HG03558 (cell line): Measurements from ENCODE around the gene CCNL2.
A peak's percentile ranks its signal among the peaks of the same experiment; 100 is the strongest.
"Not testable (repeated sequence)": the region's sequence is repeated elsewhere in the genome, so short reads cannot be mapped to it uniquely, and the experiment has no call there.

Source experiments
- ATAC-seq: cut with Tn5 transposase; IDR thresholded peaks from one replicate; pipeline ENCODE4 v1.9.1; 2021; ENCODE audit warnings: moderate number of reproducible peaks; ENCODE audit not compliant: unreplicated experiment; ENCODE audit errors: extremely low read depth

Gene CCNL2

DNA sequence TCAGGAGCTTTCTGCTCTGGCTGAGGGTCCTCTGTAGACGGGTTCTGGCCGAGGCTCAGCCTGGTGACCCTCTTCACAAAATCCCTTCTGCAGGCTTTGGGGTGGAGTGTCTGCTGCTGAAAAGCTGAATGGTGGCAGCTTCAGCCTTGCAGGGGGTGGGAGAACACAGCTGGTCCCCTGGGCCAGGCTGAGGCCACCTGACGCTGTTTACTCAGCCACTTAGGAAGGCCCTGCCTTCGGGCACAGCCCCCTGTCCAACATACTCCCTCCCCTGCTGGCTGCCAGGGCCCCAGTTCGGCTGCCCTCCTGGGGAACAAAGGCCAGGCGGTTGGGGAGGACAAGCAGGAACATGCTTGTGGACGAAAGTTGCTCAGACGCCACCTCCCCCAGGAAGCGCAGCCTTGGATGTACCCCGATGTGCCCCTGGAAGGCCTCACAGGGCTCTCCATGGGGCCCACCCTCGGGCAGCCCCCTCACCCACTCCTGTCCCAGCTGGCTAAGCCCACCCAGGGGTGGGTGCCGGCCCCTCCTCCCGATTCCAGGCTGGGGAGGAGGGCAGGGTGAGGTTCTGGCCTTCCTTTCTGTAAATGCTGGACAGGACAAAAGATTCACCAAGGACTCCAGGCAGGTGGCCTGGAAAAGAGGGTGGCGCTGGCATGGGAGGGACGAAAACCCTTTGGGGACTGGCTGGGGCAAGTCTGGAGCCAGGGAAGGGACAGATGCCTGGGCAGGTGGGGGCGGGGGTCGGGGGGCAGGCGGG, 22.2 kb upstream of the CCNL2 start, which contains the start of gene ANKRD65:
TSS of gene ANKRD65 (minus strand) at position 130 of the 760 bp plus-strand sequence. CDS start 271 bp downstream, outside the sequence.
- no peak for ATAC-seq

GRCh38 chr1:1420654-1421141, 21.6 kb upstream of the CCNL2 start:
- ATAC-seq = no peak

- no peak for ATAC-seq
These were observed 20.9 kb upstream of the CCNL2 start for GRCh38 chr1:1419813-1420653.

- no peak for ATAC-seq
These were observed 20.3 kb upstream of the CCNL2 start for GRCh38 chr1:1419363-1419812.

DNA sequence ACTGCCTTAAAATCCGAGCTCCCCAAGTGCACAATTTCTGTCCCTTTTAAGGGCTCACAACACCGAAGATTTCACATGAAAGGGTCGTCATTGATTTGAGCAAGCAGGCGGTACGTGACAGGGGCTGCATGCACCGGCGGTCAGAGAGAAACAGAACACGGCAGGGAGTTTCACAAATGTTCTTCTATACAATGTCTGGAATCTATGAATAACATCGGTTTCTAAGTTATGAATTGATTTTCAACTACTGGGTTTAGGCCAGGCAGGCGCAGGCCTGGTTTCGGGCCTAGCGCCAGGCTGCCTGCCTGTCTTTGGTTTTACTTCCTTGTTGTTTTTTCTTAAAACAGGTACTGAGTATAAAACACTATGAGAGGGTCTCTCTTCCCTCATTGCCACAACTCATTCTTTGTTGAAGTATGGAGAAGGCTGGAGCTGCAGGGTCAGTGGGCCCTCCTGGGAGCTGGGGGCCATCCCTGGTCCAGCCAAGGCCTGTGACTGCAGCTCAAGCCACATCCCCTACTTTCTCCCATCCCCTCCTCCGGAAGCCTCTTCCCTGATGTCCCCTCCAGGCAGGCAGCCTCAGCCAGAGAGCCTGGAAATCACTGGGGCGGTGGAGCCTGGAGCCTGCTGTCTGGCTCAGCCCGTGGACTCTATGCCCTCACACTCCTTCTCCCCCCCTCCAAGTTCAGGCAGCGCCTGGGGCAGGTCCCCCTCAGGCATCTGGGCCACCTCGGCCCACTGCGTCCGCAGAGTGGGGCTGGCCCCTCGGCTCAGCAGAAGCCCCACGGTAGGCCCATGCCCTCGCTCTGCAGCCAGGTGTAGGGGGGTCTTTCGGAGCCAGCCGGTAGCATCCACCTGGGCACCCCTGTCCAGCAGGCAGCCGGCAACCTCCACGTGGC, 19.6 kb upstream of the CCNL2 start:
- ATAC-seq = no peak

GRCh38 chr1:1417825-1418463, 18.8 kb upstream of the CCNL2 start:
- ATAC-seq = not testable (repeated sequence)

GRCh38 chr1:1417396-1417795, 18.3 kb upstream of the CCNL2 start:
- not testable (repeated sequence) for ATAC-seq

GRCh38 chr1:1415751-1416150, 16.6 kb upstream of the CCNL2 start:
- ATAC-seq = no peak

DNA sequence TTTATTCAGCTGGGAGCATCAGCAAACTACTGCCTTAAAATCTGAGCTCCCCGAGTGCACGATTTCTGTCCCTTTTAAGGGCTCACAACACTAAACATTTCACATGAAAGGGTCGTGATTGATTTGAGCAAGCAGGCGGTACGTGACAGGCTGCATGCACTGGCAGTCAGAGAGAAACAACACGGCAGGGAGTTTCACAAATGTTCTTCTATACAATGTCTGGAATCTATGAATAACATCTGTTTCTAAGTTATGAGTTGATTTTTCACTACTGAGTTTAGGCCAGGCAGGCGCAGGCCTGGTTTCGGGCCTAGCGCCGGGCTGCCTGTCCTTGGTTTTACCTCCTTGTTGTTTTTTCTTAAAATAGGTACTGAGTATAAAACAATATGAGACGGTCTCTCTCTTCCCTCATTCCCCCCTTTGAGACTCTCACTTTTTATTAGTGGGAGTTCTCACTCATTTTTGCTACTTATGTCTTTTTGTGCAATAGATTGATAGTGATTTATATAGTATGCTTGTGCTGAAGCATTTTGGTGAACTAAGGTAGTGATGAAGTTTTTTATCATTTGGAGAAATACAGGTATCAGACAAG, 13.3 kb upstream of the CCNL2 start:
- ATAC-seq = not testable (repeated sequence)

- ATAC-seq = no peak
These were observed 12.5 kb upstream of the CCNL2 start for GRCh38 chr1:1411626-1412025.

DNA sequence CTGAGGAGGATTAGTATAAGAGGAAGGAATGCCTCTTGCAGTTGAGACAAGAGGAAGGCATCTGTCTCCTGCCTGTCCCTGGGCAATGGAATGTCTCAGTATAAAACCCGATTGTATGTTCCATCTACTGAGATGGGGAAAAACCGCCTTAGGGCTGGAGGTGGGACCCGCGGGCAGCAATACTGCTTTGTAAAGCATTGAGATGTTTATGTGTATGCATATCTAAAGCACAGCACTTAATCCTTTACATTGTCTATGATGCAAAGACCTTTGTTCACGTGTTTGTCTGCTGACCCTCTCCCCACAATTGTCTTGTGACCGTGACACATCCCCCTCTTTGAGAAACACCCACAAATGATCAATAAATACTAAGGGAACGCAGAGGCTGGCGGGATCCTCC, 11.1 kb upstream of the CCNL2 start:
- not testable (repeated sequence) for ATAC-seq

DNA sequence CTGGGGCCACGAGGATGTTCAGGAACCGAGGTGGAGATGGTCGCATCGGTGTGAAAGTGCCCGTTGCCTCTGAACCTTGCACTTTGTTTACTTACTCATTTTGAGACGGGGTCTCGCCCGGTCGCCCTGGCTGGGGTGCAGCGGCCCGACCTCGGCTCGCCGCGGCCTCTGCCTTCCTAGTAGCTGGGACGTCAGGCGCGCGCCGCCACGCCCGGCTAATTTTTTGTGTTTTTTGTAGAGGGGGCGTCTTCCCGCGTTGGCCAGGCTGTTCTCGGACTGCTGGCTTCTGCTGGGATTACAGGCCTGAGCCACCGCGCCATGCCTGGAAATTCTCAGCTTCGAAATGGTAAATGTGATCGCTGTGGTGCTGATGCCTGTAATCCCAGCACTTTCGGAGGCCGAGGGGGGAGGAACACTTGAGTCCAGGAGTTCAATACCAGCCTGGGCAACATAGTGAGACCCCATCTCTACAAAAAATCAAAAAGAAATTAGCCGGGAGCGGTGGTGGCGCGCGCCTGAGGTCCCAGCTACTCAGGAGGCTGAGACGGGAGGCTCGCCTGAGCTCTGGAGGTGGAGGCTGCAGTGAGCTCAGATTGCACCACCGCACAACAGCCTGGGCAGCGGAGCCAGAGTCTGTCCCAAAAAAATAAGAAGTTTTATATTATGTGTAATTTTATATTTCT, 8.6 kb upstream of the CCNL2 start:
- ATAC-seq = no peak

- ATAC-seq = peak; percentile 83
These were observed 7.9 kb upstream of the CCNL2 start, which contains the start of gene MRPL20 for GRCh38 chr1:1406821-1407635. TSS of gene MRPL20 (minus strand) at chr1:1407293. CDS start at chr1:1407217, 76 bp downstream.

GRCh38 chr1:1406101-1406820, 7.1 kb upstream of the CCNL2 start:
- ATAC-seq = no peak

DNA sequence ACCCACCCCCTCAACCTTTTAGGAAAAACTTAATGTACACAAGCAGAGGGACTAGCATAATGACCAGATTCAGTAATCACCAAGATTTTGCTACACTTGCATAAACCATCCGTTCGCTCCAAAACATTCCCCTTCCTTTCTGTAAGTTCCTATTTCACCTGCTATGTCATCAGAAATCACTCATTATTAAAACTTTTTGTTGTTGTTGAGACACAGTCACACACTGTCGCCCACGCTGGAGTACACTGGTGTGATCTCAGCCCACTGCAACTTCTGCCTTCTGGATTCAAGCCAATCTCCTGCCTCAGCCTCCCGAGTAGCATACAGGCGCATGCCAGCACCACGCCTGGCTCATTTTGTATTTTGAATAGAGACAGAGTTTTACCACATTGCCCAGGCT, 4.5 kb upstream of the CCNL2 start:
- ATAC-seq = no peak

DNA sequence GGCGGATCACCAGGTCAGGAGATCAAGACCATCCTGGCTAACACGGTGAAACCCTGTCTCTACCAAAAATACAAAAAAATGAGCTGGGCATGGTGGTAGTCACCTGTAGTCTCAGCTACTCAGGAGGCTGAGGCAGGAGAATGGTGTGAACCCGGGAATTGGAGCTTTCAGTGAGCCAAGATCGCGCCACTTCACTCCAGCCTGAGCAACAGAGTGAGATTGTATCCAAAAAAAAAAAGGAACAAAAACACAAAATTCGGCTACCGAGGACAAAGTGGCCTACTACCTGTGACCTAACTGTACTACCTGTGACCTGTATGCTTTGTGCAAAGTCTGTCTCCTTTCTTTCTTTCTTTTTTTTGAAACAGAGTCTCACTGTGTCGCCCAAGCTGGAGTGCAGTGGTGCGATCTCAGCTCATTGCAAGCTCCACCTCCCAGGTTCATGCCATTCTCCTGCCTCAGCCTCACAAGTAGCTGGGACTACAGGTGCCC, 3.8 kb upstream of the CCNL2 start:
- not testable (repeated sequence) for ATAC-seq
